ENCODE results near the gene CHST2.
"Not testable (repeated sequence)": the region's sequence is repeated elsewhere in the genome, so short reads cannot be mapped to it uniquely, and the experiment has no call there.

CHST2 gene

GRCh38 chr3:143119009-143119914, at the start of gene CHST2:
CHST2 (plus strand) TSS chr3:143119771; CDS start chr3:143120817, 1,046 bp downstream.
- TF ChIP-seq ZFX (IDR thresholded peaks at IDR 0.05) (no peak), CTCF (conservative IDR thresholded peaks at IDR 0.05) (no peak)
- H3K27ac ChIP-seq = no peak within 1 kb of the TSS

- no peak overlapping the region for H3K27ac ChIP-seq
- TF ChIP-seq CTCF (conservative IDR thresholded peaks at IDR 0.05) = no peak
- no peak for TF ChIP-seq ZFX (IDR thresholded peaks at IDR 0.05)
These were observed 48.5 kb upstream of the CHST2 start for GRCh38 chr3:143070977-143071551.

GRCh38 chr3:143071776-143072175, 47.8 kb upstream of the CHST2 start:
- TF ChIP-seq ZFX (IDR thresholded peaks at IDR 0.05) = no peak
- no peak for TF ChIP-seq CTCF (conservative IDR thresholded peaks at IDR 0.05)

GRCh38 chr3:143072298-143073020, 47.1 kb upstream of the CHST2 start:
- not testable (repeated sequence) for H3K27ac ChIP-seq

More at GRCh38 chr3:143071776-143072175, 47.8 kb upstream of the CHST2 start:
- no peak overlapping the region for H3K27ac ChIP-seq

- not testable (repeated sequence) for H3K27ac ChIP-seq
These were observed 46.0 kb upstream of the CHST2 start for GRCh38 chr3:143073541-143073940.

- not testable (repeated sequence) for H3K27ac ChIP-seq
These were observed 45.6 kb upstream of the CHST2 start for GRCh38 chr3:143073983-143074382.

GRCh38 chr3:143078883-143079282, 40.7 kb upstream of the CHST2 start:
- no peak overlapping the region for H3K27ac ChIP-seq
- TF ChIP-seq CTCF (conservative IDR thresholded peaks at IDR 0.05) = no peak
- TF ChIP-seq ZFX (IDR thresholded peaks at IDR 0.05) = no peak

- H3K27ac ChIP-seq = no peak overlapping the region
- no peak for TF ChIP-seq ZFX (IDR thresholded peaks at IDR 0.05)
- TF ChIP-seq CTCF (conservative IDR thresholded peaks at IDR 0.05) = no peak
These were observed 39.4 kb upstream of the CHST2 start for GRCh38 chr3:143080196-143080595.

Data from C4-2B (cell line).